SU-DHL-6 (cell line): ENCODE measurements around the gene PSMD14.

Source experiments
- H2AFZ ChIP-seq: fragments of 200-600 bp; sonication (generic); 2 replicates; pipeline ENCODE4 v1.6.1; 2014; ENCODE audit warnings: low read depth, mild to moderate bottlenecking, moderate library complexity, mixed read lengths, antibody characterized with exemption, low read length; ENCODE audit not compliant: severe bottlenecking
- H3F3A ChIP-seq: fragments of 200-600 bp; shearing (Covaris generic); 2 replicates; pipeline ENCODE4 v1.6.0; 2016; ENCODE audit warnings: antibody characterized with exemption, mild to moderate bottlenecking; ENCODE audit not compliant: insufficient read depth
- H3K27ac ChIP-seq: fragments of 200-600 bp; sonication (generic); 2 replicates; pipeline ENCODE4 v1.5.1; 2016; ENCODE audit warnings: low read depth, mild to moderate bottlenecking, low read length, moderate library complexity, mixed read lengths
- H3K27me3 ChIP-seq: fragments of 200-600 bp; sonication (generic), shearing (Covaris generic); 2 replicates; pipeline ENCODE4 v1.6.0; 2014; ENCODE audit warnings: mild to moderate bottlenecking, low read length
- H3K36me3 ChIP-seq: fragments of 200-600 bp; sonication (generic); 2 replicates; pipeline ENCODE4 v1.6.1; 2014; ENCODE audit warnings: mild to moderate bottlenecking, low read length, mixed read lengths
- H3K4me2 ChIP-seq: fragments of 300-600, 200-600 bp; shearing (Covaris generic), sonication (generic); 2 replicates; pipeline ENCODE4 v1.6.0; 2014; ENCODE audit warnings: low read length, low read depth, mild to moderate bottlenecking; ENCODE audit not compliant: poor library complexity, severe bottlenecking
- H3K4me3 ChIP-seq: fragments of 200-600 bp; sonication (generic); 2 replicates; pipeline ENCODE4 v1.5.1; 2014; ENCODE audit warnings: antibody characterized with exemption, low read length, mild to moderate bottlenecking, mixed read lengths; ENCODE audit not compliant: insufficient read depth, poor library complexity, severe bottlenecking
- H3K79me2 ChIP-seq: fragments of 200-600 bp; sonication (generic); 2 replicates; pipeline ENCODE4 v1.6.1; 2014; ENCODE audit warnings: mild to moderate bottlenecking, low read length, moderate library complexity; ENCODE audit not compliant: insufficient read depth
- H3K9ac ChIP-seq: fragments of 200-600 bp; sonication (generic); 2 replicates; pipeline ENCODE4 v1.7.0; 2014; ENCODE audit warnings: mild to moderate bottlenecking, low read length
- H3K9me2 ChIP-seq: fragments of 200-600 bp; sonication (generic); replicated peaks from 2 replicates; pipeline ENCODE4 v1.6.1; 2014; ENCODE audit warnings: low read length; ENCODE audit not compliant: insufficient read depth
- H3K9me3 ChIP-seq: fragments of 200-600 bp; sonication (generic); 2 replicates; pipeline ENCODE4 v1.6.1; 2014; ENCODE audit warnings: low read length, mixed read lengths; ENCODE audit not compliant: insufficient read depth
- H4K20me1 ChIP-seq: fragments of 200-600 bp; sonication (generic); 2 replicates; pipeline ENCODE4 v1.6.1; 2014; ENCODE audit warnings: low read depth, mild to moderate bottlenecking, antibody characterized with exemption, low read length, moderate library complexity, mixed read lengths
- EZH2phosphoT487 ChIP-seq: fragments of 200-600 bp; sonication (generic), shearing (Covaris generic); conservative IDR thresholded peaks from 2 replicates; pipeline ENCODE4 v1.6.1; 2018; ENCODE audit warnings: mild to moderate bottlenecking, antibody characterized with exemption, low read length, moderate library complexity, mixed read lengths
- TF ChIP-seq, protein P1 (sequence below): fragments of 200-600 bp; sonication (generic); IDR thresholded peaks from one replicate; pipeline ENCODE4 v1.5.1; 2017; ENCODE audit warnings: antibody characterized with exemption, mild to moderate bottlenecking, low read length, moderate library complexity; ENCODE audit not compliant: insufficient read depth, poor library complexity, severe bottlenecking

PSMD14 gene

DNA sequence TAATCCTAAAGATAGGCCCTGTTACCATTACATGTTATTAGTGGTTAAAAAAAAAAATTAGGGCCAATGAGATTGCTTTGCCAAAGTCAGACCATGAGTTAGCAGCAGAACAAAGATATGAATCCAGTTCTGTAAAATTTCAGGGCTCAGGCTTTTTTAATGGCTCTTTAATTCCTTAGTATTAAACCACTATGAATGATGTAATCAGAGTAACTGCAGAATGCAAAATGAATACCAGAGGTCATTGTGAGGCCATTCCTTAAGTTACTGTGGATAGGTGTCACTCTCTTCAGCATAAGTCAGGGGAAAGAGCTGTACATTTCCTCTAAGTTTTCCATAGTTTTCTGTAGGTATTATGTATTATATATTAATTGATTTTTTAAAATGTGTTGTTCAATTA lies 65.7 kb downstream of the PSMD14 start:
- Histone ChIP-seq H4K20me1 (no peaks in the 10 kb centered on the region), H3K27me3 (no peaks in the 10 kb centered on the region), H3K4me2 (no peak overlapping the region), H2AFZ (no peak overlapping the region), H3F3A (no peaks in the 10 kb centered on the region), H3K79me2 (no peaks in the 10 kb centered on the region; the same call in 1 of the 2 replicates), H3K9me2 (no peaks in the 10 kb centered on the region), H3K36me3 (peaks cover 35% of the 10 kb centered on the region), H3K27ac (no peak overlapping the region), H3K9ac (no peak overlapping the region), H3K4me3 (no peak overlapping the region), H3K9me3 (no peaks in the 10 kb centered on the region)
- TF ChIP-seq, protein P1, sequence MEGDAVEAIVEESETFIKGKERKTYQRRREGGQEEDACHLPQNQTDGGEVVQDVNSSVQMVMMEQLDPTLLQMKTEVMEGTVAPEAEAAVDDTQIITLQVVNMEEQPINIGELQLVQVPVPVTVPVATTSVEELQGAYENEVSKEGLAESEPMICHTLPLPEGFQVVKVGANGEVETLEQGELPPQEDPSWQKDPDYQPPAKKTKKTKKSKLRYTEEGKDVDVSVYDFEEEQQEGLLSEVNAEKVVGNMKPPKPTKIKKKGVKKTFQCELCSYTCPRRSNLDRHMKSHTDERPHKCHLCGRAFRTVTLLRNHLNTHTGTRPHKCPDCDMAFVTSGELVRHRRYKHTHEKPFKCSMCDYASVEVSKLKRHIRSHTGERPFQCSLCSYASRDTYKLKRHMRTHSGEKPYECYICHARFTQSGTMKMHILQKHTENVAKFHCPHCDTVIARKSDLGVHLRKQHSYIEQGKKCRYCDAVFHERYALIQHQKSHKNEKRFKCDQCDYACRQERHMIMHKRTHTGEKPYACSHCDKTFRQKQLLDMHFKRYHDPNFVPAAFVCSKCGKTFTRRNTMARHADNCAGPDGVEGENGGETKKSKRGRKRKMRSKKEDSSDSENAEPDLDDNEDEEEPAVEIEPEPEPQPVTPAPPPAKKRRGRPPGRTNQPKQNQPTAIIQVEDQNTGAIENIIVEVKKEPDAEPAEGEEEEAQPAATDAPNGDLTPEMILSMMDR, result no peak
- no peak for TF ChIP-seq EZH2phosphoT487

DNA sequence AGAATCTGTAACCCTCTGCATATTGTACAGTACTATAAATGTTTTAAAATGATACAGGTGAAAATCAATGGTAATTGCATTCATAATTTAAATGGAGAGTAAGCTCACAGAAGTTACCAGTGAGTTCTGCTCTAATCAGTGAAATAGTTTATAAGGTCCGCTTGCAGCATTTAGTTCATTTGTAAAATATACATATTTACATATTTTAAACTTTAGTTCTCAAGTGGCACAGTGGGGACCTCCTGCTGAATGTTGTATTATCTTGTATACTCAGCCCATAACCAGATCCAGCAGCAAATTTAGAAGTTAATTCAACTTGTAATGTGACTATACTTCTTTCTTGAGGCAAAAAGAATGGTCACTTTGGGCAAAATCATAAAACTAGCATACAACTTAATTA lies 66.2 kb downstream of the PSMD14 start:
- no peaks in the 10 kb centered on the region for H3K27me3 ChIP-seq
- no peak overlapping the region for H3K27ac ChIP-seq
- H3K4me3 ChIP-seq, result no peak overlapping the region
- no peaks in the 10 kb centered on the region for H3K9me2 ChIP-seq
- peaks cover 30% of the 10 kb centered on the region for H3K36me3 ChIP-seq
- TF ChIP-seq, protein P1, result no peak
- H3K9me3 ChIP-seq, result no peaks in the 10 kb centered on the region
- no peak overlapping the region for H2AFZ ChIP-seq
- no peaks in the 10 kb centered on the region for H4K20me1 ChIP-seq
- no peaks in the 10 kb centered on the region; the same call in 1 of the 2 replicates for H3K79me2 ChIP-seq
- H3F3A ChIP-seq, result no peaks in the 10 kb centered on the region
- H3K4me2 ChIP-seq, result no peak overlapping the region
- no peak overlapping the region for H3K9ac ChIP-seq

DNA sequence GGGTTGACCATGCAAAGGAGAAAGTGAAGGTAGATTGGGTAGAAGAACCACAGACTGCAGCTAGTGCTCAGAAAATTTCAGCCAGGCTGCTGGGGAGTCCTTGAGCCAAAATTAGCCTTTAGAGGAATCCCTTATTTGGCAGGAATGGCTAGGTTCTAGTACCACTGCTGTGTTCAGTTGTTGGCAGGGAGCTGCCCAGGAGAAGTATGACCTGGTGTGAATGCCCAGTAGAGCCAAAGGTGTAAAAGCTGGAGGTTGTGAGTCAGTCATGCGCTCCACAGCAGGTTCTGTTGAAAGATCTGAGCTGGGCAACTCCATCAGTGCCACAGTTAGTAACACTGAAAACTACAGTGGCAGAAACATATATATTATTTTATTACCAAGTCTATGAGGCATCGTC lies 71.5 kb downstream of the PSMD14 start:
- no peak overlapping the region for H3K4me2 ChIP-seq
- H4K20me1 ChIP-seq, result no peaks in the 10 kb centered on the region
- no peak overlapping the region for H2AFZ ChIP-seq
- no peak overlapping the region for H3K9ac ChIP-seq
- H3K79me2 ChIP-seq, result no peaks in the 10 kb centered on the region
- H3K36me3 ChIP-seq, result 0 out of 2 replicates have a peak, but pooled peaks cover 7% of the 10 kb centered on the region
- no peak overlapping the region for H3K27ac ChIP-seq
- no peak for TF ChIP-seq EZH2phosphoT487
- TF ChIP-seq, protein P1, result no peak
- H3F3A ChIP-seq, result no peaks in the 10 kb centered on the region
- H3K27me3 ChIP-seq, result no peaks in the 10 kb centered on the region
- H3K9me3 ChIP-seq, result no peaks in the 10 kb centered on the region
- no peaks in the 10 kb centered on the region for H3K9me2 ChIP-seq
- H3K4me3 ChIP-seq, result no peak overlapping the region

DNA sequence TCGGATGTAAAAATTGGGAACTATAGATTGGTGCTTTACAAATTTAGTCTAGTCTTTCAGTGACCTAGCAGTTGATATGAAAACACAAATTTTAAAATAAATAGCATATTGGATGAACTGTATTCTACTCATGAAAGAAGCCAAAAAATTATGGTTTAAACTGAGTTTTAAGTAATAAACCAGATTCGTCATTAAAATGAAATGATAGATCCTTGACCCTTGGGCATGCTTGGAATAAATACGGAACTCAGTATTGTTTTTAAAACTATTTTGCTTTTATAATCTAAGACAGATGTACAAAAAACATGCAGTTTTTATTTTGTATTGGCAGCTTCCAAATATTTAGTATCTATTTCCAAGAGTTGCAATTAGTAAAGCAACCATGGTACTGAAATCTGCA lies 73.3 kb downstream of the PSMD14 start:
- H3K27ac ChIP-seq, result no peak overlapping the region
- H2AFZ ChIP-seq, result no peak overlapping the region
- H3K9me3 ChIP-seq, result no peaks in the 10 kb centered on the region
- no peaks in the 10 kb centered on the region for H3K9me2 ChIP-seq
- H3K27me3 ChIP-seq, result no peaks in the 10 kb centered on the region
- 0 out of 2 replicates have a peak, but pooled peaks cover 7% of the 10 kb centered on the region for H3K36me3 ChIP-seq
- H3K79me2 ChIP-seq, result no peaks in the 10 kb centered on the region
- H3F3A ChIP-seq, result no peaks in the 10 kb centered on the region
- H4K20me1 ChIP-seq, result no peaks in the 10 kb centered on the region
- H3K4me2 ChIP-seq, result no peak overlapping the region
- no peak overlapping the region for H3K4me3 ChIP-seq
- no peak for TF ChIP-seq EZH2phosphoT487
- TF ChIP-seq, protein P1, result no peak
- H3K9ac ChIP-seq, result no peak overlapping the region
